ENCODE data around the gene METTL18.

DNA sequence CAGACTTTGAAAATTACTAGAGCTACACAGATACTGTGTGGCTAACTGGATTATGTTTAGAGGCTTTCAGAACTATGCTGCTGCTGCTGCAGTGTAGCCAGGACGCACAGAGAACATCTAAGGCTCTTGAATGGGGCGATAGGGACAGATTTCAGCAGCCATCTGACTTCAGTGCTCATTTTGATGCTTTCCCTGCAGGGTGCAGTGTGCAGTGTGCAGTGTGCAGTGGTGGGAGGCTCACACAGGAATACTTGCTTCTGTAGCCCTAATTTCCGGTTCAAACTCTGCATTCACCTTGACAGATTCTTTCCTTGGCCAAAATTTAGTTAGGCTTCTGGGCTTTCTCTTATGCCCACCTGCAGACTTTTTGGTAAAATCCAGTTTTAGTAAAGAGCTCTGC, 7.7 kb downstream of the METTL18 start:
- TF ChIP-seq, protein P1, sequence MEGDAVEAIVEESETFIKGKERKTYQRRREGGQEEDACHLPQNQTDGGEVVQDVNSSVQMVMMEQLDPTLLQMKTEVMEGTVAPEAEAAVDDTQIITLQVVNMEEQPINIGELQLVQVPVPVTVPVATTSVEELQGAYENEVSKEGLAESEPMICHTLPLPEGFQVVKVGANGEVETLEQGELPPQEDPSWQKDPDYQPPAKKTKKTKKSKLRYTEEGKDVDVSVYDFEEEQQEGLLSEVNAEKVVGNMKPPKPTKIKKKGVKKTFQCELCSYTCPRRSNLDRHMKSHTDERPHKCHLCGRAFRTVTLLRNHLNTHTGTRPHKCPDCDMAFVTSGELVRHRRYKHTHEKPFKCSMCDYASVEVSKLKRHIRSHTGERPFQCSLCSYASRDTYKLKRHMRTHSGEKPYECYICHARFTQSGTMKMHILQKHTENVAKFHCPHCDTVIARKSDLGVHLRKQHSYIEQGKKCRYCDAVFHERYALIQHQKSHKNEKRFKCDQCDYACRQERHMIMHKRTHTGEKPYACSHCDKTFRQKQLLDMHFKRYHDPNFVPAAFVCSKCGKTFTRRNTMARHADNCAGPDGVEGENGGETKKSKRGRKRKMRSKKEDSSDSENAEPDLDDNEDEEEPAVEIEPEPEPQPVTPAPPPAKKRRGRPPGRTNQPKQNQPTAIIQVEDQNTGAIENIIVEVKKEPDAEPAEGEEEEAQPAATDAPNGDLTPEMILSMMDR (CRISPR knock-in tag; IDR thresholded peaks at IDR 0.05): no peak
- no peak for TF ChIP-seq EP300 (IDR thresholded peaks at IDR 0.05; ENCODE audit: low read depth in 2 of 2, low read length in 2 of 2)
- TF ChIP-seq EP300 (CRISPR knock-in tag; IDR thresholded peaks at IDR 0.05; ENCODE audit: borderline replicate concordance): no peak
- TF ChIP-seq KMT2A (CRISPR knock-in tag; IDR thresholded peaks at IDR 0.05): no peak
- TF ChIP-seq SP140L (CRISPR knock-in tag; IDR thresholded peaks at IDR 0.05; ENCODE audit: borderline replicate concordance): no peak
- TF ChIP-seq SP2 (CRISPR knock-in tag; IDR thresholded peaks at IDR 0.05): no peak
- TF ChIP-seq ZNF558 (CRISPR knock-in tag; IDR thresholded peaks at IDR 0.05; ENCODE audit: borderline replicate concordance): no peak
- TF ChIP-seq ZNF263 (CRISPR knock-in tag; IDR thresholded peaks at IDR 0.05): no peak
